GM21786 (cell line): ENCODE data around the gene SSTR1.

Experiments used
- ATAC-seq: cut with Tn5 transposase; IDR thresholded peaks from one replicate; pipeline ENCODE4 v1.9.1; 2021; ENCODE audit not compliant: unreplicated experiment

SSTR1 gene

GRCh38 chr14:38202444-38203191, 5.1 kb upstream of the SSTR1 start:
- no peak for ATAC-seq

- no peak for ATAC-seq
Observed at GRCh38 chr14:38203929-38204718, 3.6 kb upstream of the SSTR1 start.

GRCh38 chr14:38204719-38205115, 3.0 kb upstream of the SSTR1 start:
- no peak for ATAC-seq

GRCh38 chr14:38205119-38205813, 2.4 kb upstream of the SSTR1 start:
- ATAC-seq: no peak

GRCh38 chr14:38205949-38206665, 1.6 kb upstream of the SSTR1 start:
- no peak for ATAC-seq

GRCh38 chr14:38206689-38207376, 871 bp upstream of the SSTR1 start:
- ATAC-seq: no peak

- no peak for ATAC-seq
Observed at GRCh38 chr14:38207377-38207735, 348 bp upstream of the SSTR1 start.

GRCh38 chr14:38208618-38209562, 1.2 kb downstream of the SSTR1 start:
- no peak for ATAC-seq

GRCh38 chr14:38209572-38210557, 2.2 kb downstream of the SSTR1 start:
- ATAC-seq: no peak

GRCh38 chr14:38210587-38211216, 3.0 kb downstream of the SSTR1 start:
- ATAC-seq: no peak

GRCh38 chr14:38211255-38211735, 3.6 kb downstream of the SSTR1 start:
- ATAC-seq: no peak

GRCh38 chr14:38212111-38212510, 4.4 kb downstream of the SSTR1 start:
- no peak for ATAC-seq

- no peak for ATAC-seq
Observed at GRCh38 chr14:38213001-38213400, 5.3 kb downstream of the SSTR1 start.

GRCh38 chr14:38217553-38217952, 9.8 kb downstream of the SSTR1 start:
- no peak for ATAC-seq

- ATAC-seq: no peak
Observed at GRCh38 chr14:38221077-38221476, 13.4 kb downstream of the SSTR1 start.

GRCh38 chr14:38224338-38224737, 16.6 kb downstream of the SSTR1 start:
- ATAC-seq: no peak

GRCh38 chr14:38225946-38226345, 18.2 kb downstream of the SSTR1 start:
- ATAC-seq: no peak

GRCh38 chr14:38226366-38226765, 18.7 kb downstream of the SSTR1 start:
- ATAC-seq: no peak
